IMR-90 (cell line): ENCODE results near the gene UCHL5. TPM values are rescaled to one million over a fixed set of nuclear protein-coding genes. Genes with fewer than 3 reads are reported as not detected.

Source experiments
- ATAC-seq: fragments of 200-7000 bp; cut with Tn5 transposase; 2 replicates; pipeline ENCODE4 v1.9.1; 2020; ENCODE audit warnings: low read depth, mild to moderate bottlenecking, moderate library complexity
- BruUV-seq: library from RNA; stranded (reverse); fragments of 400-500 nt; replicated peaks from 2 replicates; lab custom pipeline; 2021; lab: Mats Ljungman, UMichigan
- CTCF ChIA-PET: fragments of 300-600 bp; formaldehyde crosslinking; extraction: SDS; loops from one replicate; lab custom pipeline; 2021; ENCODE audit warnings: antibody characterized with exemption; lab: Yijun Ruan, JAX
- POLR2A ChIA-PET: fragments of 300-600 bp; sonication (Branson Sonifier 250); formaldehyde crosslinking; loops from one replicate; lab custom pipeline; 2022; ENCODE audit warnings: antibody characterized with exemption; ENCODE audit not compliant: unreplicated experiment; lab: Charles Lee
- DNase-seq: peaks from one replicate; pipeline ENCODE4 v3.0.0; 2013
- H2AFZ ChIP-seq: replicated peaks from 2 replicates; pipeline ENCODE3; 2013; ENCODE audit warnings: low read length, mild to moderate bottlenecking; ENCODE audit not compliant: poor library complexity
- H2AK5ac ChIP-seq: 2 replicates; pipeline ENCODE4 v1.6.1; 2013; ENCODE audit warnings: low read depth, low read length, inconsistent platforms
- H2AK9ac ChIP-seq: replicated peaks from 2 replicates; pipeline ENCODE3; 2013; ENCODE audit warnings: mild to moderate bottlenecking, low read depth, low read length, moderate library complexity; ENCODE audit not compliant: poor library complexity
- H2BK120ac ChIP-seq: 2 replicates; pipeline ENCODE4 v1.6.1; 2013; ENCODE audit warnings: low read depth, low read length, inconsistent platforms
- H2BK15ac ChIP-seq: 3 replicates; pipeline ENCODE4 v1.6.1; 2013; ENCODE audit warnings: low read depth, low read length, inconsistent platforms
- H2BK20ac ChIP-seq: 2 replicates; pipeline ENCODE4 v1.6.1; 2013; ENCODE audit warnings: low read depth, mild to moderate bottlenecking, inconsistent platforms, low read length, moderate library complexity
- H2BK5ac ChIP-seq: 2 replicates; pipeline ENCODE4 v1.6.1; 2013; ENCODE audit warnings: mild to moderate bottlenecking, low read depth, low read length, inconsistent platforms; ENCODE audit not compliant: poor library complexity, severe bottlenecking
- H3K14ac ChIP-seq: replicated peaks from 2 replicates; pipeline ENCODE4 v1.6.1; 2013; ENCODE audit warnings: low read depth, low read length, inconsistent platforms
- H3K18ac ChIP-seq: 2 replicates; pipeline ENCODE4 v1.6.1; 2013; ENCODE audit warnings: low read depth, low read length, control low read depth
- H3K23ac ChIP-seq: 2 replicates; pipeline ENCODE4 v1.6.1; 2013; ENCODE audit warnings: low read depth, low read length, inconsistent platforms
- H3K27ac ChIP-seq: 2 replicates; pipeline ENCODE4 v1.5.1; 2013; ENCODE audit warnings: mild to moderate bottlenecking, control low read depth, low read length; ENCODE audit not compliant: insufficient read depth
- H3K27me3 ChIP-seq: 2 replicates; pipeline ENCODE4 v1.6.1; 2013; ENCODE audit warnings: low read length; ENCODE audit not compliant: control insufficient read depth, insufficient read depth
- H3K36me3 ChIP-seq: 2 replicates; pipeline ENCODE4 v1.6.1; 2013; ENCODE audit warnings: low read length, mixed read lengths; ENCODE audit not compliant: control insufficient read depth, insufficient read depth
- H3K4ac ChIP-seq: 2 replicates; pipeline ENCODE4 v1.6.1; 2013; ENCODE audit warnings: low read depth, low read length, inconsistent platforms
- H3K4me1 ChIP-seq: 2 replicates; pipeline ENCODE4 v1.6.1; 2013; ENCODE audit warnings: low read length, mixed read lengths; ENCODE audit not compliant: control insufficient read depth, insufficient read depth
- H3K4me2 ChIP-seq: 2 replicates; pipeline ENCODE4 v1.6.1; 2013; ENCODE audit warnings: low read depth, mild to moderate bottlenecking, control low read depth, low read length, moderate library complexity
- H3K4me3 ChIP-seq: 2 replicates; pipeline ENCODE4 v1.5.1; 2013; ENCODE audit warnings: low read depth, mild to moderate bottlenecking, control low read depth, low read length, moderate library complexity; ENCODE audit not compliant: insufficient read depth
- H3K56ac ChIP-seq: 2 replicates; pipeline ENCODE4 v1.6.1; 2013; ENCODE audit warnings: low read length, inconsistent platforms; ENCODE audit not compliant: insufficient read depth; ENCODE audit errors: extremely low read depth
- H3K79me1 ChIP-seq, 2 experiments: 2 replicates each; pipeline ENCODE4 v1.6.1; 2013; ENCODE audit warnings: low read length in 2 of 2, inconsistent platforms in 1 of 2, low read depth in 1 of 2
- H3K9ac ChIP-seq: 2 replicates; pipeline ENCODE4 v1.6.1; 2013; ENCODE audit warnings: low read depth, low read length, control low read depth
- H3K9me1 ChIP-seq: 2 replicates; pipeline ENCODE4 v1.6.1; 2013; ENCODE audit warnings: low read length, inconsistent platforms; ENCODE audit not compliant: insufficient read depth
- H3K9me3 ChIP-seq: 2 replicates; pipeline ENCODE4 v1.6.1; 2013; ENCODE audit warnings: low read length; ENCODE audit not compliant: control insufficient read depth, insufficient read depth
- H4K20me1 ChIP-seq: 2 replicates; pipeline ENCODE4 v1.6.1; 2013; ENCODE audit warnings: low read length, inconsistent platforms; ENCODE audit not compliant: insufficient read depth
- H4K5ac ChIP-seq: 2 replicates; pipeline ENCODE4 v1.6.1; 2013; ENCODE audit warnings: mild to moderate bottlenecking, low read depth, low read length, control low read depth
- H4K8ac ChIP-seq, 2 experiments: 2 replicates each; pipeline ENCODE4 v1.6.1; 2013; ENCODE audit warnings: low read depth in 2 of 2, low read length in 2 of 2, control low read depth in 1 of 2, inconsistent platforms in 1 of 2
- H4K91ac ChIP-seq: 2 replicates; pipeline ENCODE4 v1.6.1; 2013; ENCODE audit warnings: low read depth, low read length, inconsistent platforms; ENCODE audit not compliant: insufficient read depth
- CEBPB ChIP-seq: IDR thresholded peaks from 2 replicates; pipeline ENCODE4 v1.6.1; 2012; ENCODE audit warnings: low read depth, low read length, improper control_type of control experiment
- CTCF ChIP-seq: conservative IDR thresholded peaks from 2 replicates; pipeline ENCODE4 v1.5.1; 2012; ENCODE audit warnings: mild to moderate bottlenecking, low read depth, low read length, improper control_type of control experiment
- FOS ChIP-seq: fragments of 150-350 bp; IDR thresholded peaks from 2 replicates; pipeline ENCODE4 v1.6.1; 2016; ENCODE audit warnings: low read depth, low read length
- MAFK ChIP-seq: IDR thresholded peaks from 2 replicates; pipeline ENCODE4 v1.6.1; 2012; ENCODE audit warnings: low read depth, low read length, improper control_type of control experiment
- RCOR1 ChIP-seq: IDR thresholded peaks from 2 replicates; pipeline ENCODE4 v1.6.1; 2012; ENCODE audit warnings: mild to moderate bottlenecking, low read length, improper control_type of control experiment; ENCODE audit not compliant: insufficient replicate concordance
- dilution Hi-C: fragments of 300-500 bp; cut with HindIII; formaldehyde crosslinking; loops from one replicate; pipeline ENCODE4 v1.14.3; 2018; ENCODE audit warnings: low sequenced_read_pairs; ENCODE audit not compliant: unreplicated experiment
- in situ Hi-C: fragments of 300-500 bp; cut with MboI; formaldehyde crosslinking; loops from 3 replicates; pipeline ENCODE4 v1.14.3; 2019; ENCODE audit warnings: low sequenced_read_pairs, inconsistent platforms, mixed read lengths
- intact Hi-C: fragments of 100-400 bp; cut with micrococcal nuclease; formaldehyde crosslinking; loops from 2 replicates; pipeline ENCODE4 v1.10.0; 2022
- polyA plus RNA-seq, 3 experiments: library from polyadenylated mRNA; depleted of rRNA; stranded (reverse); fragments of >200 nt; gene quantifications; 2 replicates each; pipeline ENCODE4 v1.2.3, GENCODE V29; 2012; ENCODE audit warnings: low replicate concordance in 1 of 3
- total RNA-seq: library from RNA; depleted of rRNA; stranded (reverse); fragments of >200 nt; gene quantifications from 2 replicates; pipeline ENCODE4 v1.2.3, GENCODE V29; 2012

The UCHL5 gene
- total and polyA plus RNA-seq, 2 of the 4 experiments (the other 2 are of a cell fraction), result 12.9 to 18.4 TPM

DNA sequence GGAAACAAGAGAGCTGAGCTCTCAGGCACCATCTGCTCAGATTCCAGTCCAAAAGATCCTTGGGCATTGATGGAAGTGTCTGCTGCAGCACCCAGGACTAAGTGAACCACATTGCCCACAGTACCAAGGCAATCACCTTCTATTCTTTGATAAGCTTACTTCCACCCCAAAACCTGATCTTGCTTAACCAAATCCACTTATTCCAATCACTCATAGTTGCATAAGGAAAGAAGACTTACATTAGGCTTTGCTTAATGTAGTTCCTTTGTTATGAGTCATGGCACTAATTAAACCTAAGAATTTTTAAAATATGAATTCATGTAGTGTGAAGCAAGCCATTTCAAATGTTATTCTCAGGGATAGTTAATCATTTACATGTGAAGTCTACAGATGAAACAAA lies 84.5 kb downstream of the UCHL5 start:
- no peak overlapping the region for H3K4ac ChIP-seq
- no peak overlapping the region for H4K8ac ChIP-seq
- H3K9me1 ChIP-seq, result no peaks in the 10 kb centered on the region
- dilution Hi-C loops, result no loop called here
- no peak overlapping the region for H3K56ac ChIP-seq
- in situ Hi-C loops, result no loop called here
- no peak for TF ChIP-seq CTCF
- TF ChIP-seq RCOR1, result no peak
- 0 out of 2 replicates have a peak, but pooled peaks have one; percentile 11 for TF ChIP-seq CEBPB
- no peak for TF ChIP-seq FOS
- TF ChIP-seq MAFK, result no peak
- H4K5ac ChIP-seq, result no peak overlapping the region
- POLR2A ChIA-PET, result no interaction called here
- CTCF ChIA-PET, result interaction anchor here (1.0 kb wide), 1 partner anchor 45 kb away, joined by 3 read pairs; no protein-coding TSS in a partner anchor
- H2AFZ ChIP-seq, result no peak overlapping the region
- no peaks in the 10 kb centered on the region for H3K36me3 ChIP-seq
- H3K18ac ChIP-seq, result no peak overlapping the region; the same call in 1 of the 2 replicates
- H2AK5ac ChIP-seq, result no peak overlapping the region
- no peak overlapping the region for H3K4me2 ChIP-seq
- H4K20me1 ChIP-seq, result no peaks in the 10 kb centered on the region
- no peak overlapping the region for H2BK120ac ChIP-seq
- H3K4me1 ChIP-seq, result peaks cover 5% of the 10 kb centered on the region
- no peak overlapping the region for H3K9ac ChIP-seq
- no peak overlapping the region for H3K23ac ChIP-seq
- BruUV-seq, result no TSS peak
- H3K9me3 ChIP-seq, result no peaks in the 10 kb centered on the region
- no peak overlapping the region for H4K91ac ChIP-seq
- no peak overlapping the region for H2BK20ac ChIP-seq
- no peaks in the 10 kb centered on the region for H3K79me1 ChIP-seq
- ATAC-seq (peak; percentile 46), DNase-seq (peak; percentile 21)
- no peaks in the 10 kb centered on the region for H3K27me3 ChIP-seq
- H2BK15ac ChIP-seq, result no peak overlapping the region
- intact Hi-C loops, result no loop called here
- H3K14ac ChIP-seq, result no peak overlapping the region
- no peak overlapping the region for H2AK9ac ChIP-seq
- H2BK5ac ChIP-seq, result no peak overlapping the region
- no peak overlapping the region for H3K4me3 ChIP-seq
- no peak overlapping the region for H3K27ac ChIP-seq
